Activated T-helper 1 cell treated with Interleukin-2 at 50 U/mL for 16 hours (primary cell): ENCODE results near the gene CX3CR1.
"Not testable (repeated sequence)": the region's sequence is repeated elsewhere in the genome, so short reads cannot be mapped to it uniquely, and the experiment has no call there.

Experiments used
- DNase-seq: peaks from one replicate; pipeline ENCODE4 v3.0.0-alpha.2; 2020; ENCODE audit warnings: low read depth

Gene CX3CR1

DNA sequence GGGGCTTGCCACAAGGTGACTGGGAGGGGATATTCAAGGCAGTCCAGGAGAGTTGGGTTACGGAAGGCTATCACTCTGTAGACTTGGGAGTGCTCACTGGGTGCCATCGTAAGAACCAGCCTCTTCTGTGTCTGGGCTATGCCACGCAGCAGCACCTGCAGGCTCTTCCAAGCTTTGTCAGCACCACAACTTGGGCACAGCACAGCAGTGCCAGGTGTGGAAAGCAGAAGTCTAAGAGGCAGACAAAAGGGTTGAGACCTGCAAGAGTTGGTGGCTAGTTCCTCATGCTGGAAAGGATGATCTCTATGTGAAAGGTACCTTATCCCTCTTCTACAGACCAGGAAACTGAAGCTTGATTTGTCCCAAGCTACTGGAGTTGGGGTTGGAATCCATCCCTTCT is 15.8 kb downstream of the CX3CR1 start:
- DNase-seq = no peak

DNA sequence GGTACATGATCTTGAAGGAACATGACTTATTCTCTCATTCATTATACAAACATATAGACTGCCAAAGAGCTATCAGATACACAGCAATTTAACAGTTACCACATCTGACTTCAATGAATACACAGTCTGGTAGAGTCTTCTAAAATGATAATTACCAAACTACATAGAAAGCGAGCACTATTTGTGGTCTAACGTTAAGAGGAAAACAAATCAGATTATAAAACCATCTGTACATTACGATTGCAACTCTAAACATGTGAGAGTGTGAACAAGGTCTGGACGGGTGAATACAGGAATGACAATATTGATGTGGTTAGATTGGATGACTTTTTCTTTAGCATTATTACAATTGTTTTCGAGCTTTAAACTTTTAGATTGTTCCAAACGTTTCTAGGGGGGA is 16.3 kb downstream of the CX3CR1 start:
- no peak for DNase-seq

DNA sequence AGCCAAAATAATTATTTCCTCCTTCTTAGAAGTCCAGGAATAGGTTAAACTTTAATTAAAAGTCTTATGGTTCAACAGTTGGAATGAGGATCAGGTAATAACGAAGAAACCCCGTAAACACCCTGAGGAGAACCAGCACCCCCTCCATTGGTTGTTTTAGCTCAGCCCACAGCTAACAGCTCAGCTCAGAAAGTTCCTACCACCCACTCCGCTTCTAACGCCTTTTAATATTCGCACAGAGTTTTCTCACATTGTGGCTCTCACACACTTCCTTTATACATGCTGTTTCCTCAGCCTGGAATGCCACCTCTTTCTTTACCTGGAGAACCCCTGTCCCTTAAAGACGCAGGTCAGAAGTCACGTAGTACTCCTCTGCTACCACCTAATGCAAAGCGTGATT is 17.0 kb downstream of the CX3CR1 start:
- no peak for DNase-seq

DNA sequence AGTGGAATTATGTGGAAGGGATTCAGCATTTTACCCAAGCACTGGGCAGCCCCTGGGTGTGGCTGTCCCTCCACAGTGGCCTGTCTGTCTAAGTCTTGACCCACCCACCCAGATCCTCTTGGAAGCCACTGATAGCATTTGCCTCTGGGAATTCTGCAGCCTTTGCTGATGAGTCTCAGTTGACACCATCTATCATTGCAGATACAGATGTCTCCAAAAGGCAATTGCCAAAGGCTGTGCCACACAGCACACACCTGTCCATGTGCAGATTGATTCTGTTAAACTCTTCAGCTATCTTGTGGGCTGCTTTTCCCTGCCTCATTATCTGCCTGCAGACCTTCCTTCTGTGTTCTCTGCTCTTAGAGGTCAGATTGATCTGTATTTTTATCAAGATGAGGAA is 18.1 kb downstream of the CX3CR1 start:
- no peak for DNase-seq

DNA sequence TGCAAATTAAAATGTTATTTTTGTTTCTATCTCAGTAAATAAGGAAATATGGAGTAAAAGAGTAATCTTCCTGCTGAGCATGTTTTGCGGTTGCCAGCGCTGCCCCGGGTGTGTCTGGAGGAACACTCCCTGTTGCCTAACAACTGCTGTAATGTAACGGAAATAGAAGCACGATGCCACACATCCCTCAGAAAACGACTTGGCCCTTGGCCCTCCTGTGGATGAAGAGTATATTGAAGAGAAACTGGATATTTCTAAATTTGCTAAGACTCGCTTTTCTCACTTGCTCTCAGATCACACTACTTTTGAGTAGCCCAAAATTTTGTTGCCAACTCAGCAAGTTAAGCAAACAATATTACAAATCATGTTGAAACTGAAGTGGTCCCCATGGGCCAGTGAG is 18.9 kb downstream of the CX3CR1 start:
- peak; percentile 17 for DNase-seq

DNA sequence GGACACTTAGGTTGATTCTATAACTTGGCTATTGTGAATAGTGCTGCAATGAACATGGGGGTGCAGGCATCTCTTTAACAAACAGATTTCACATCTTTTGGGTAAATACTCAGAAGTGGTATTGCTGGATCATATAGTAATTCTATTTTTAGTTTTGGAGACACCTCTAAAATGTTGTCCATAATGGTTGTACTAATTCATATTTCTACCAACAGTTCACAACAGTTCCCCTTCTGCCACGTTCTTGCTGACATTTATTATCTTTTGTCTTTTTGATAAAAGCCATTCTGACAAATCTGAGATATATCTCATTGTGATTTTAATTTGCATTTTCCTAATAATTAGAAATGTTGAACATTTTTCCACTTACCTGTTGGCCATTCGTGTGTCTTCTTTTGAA is 19.5 kb downstream of the CX3CR1 start:
- no peak for DNase-seq

DNA sequence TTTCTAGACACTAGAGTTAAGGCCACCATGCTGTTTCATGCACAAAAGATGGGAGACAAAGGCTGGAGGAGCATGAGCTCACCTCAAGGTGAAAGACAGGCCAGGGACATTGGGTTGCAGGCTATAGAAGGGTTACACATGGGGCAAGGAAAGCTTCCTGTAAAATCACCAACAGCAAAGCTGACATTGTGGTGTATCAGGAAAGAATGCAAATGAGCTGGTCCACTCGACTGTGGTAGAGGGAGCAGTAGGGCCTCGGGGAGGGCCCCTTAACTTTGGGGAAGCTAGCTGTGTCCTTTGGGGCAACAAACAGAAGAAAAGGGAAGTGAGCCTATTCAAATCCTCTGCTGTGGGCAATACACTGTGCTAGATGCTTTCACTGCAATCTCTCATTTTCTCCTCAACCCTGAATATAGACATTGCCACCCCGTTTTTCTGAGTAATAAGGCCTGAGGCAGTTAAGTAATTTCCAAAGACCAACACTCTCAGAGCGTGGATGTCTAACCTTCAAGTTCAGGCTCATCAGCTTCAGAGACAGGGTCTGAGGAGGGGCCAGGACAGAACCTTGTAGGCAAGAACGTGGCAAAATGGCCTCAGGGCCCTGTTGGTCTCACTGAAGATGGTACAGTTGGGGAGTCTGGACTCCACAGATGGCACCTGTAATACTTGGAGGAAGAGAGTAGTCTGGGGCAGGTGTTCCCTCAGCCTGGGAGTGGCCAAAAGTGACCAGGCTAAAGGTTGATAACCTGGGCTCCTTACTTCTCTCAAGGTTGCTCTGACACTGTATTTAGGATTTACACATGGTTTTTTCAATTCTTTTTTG is 24.1 kb downstream of the CX3CR1 start:
- no peak for DNase-seq

DNA sequence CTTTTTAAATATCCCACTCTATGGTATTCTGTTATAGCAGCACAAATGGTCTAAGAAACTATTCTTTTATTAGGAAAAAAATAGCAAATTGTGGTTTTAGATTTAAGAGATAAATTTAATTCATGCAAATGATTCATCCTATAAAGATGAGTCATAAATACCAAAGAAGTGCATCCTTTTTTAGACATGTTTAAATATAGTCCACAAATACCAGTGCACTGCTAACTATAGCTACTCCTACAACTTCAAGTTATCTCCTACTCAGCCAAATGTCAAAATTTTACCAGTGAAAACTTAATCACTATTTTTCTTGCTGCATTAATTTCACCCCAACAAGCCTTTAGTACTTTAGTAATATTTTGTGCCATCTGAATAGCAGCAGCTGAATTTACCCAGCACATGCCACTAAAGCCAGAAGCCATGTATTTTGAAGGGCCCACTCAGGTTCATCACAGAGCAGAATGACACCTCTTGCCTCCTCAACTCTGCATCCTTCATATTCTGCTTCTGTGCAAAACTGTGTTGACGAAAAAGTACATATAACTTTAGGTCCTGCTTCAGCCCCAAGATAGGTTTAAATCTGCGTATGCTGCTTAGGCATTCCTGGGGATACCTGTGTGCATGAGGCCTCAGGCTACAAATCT is 24.9 kb downstream of the CX3CR1 start:
- no peak for DNase-seq

DNA sequence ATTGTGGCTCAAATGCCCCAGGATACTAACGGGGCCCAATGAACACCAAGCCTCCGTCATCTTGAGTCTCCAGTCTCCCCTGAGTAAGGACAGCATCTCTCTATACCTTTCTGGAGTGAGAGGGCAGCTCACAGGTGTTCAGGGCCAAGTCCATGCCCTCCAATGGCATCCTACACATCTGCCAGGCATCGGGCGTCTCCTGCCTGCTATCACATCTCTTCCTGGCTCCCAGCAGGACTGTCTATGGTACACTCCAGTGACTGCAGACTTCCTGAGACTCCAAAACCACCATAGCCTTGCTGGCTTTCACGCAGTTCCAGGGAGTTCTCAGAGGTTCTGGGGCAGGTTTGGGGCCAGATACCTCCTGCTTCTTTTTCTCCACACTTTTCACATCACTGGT is 28.3 kb downstream of the CX3CR1 start:
- no peak for DNase-seq

DNA sequence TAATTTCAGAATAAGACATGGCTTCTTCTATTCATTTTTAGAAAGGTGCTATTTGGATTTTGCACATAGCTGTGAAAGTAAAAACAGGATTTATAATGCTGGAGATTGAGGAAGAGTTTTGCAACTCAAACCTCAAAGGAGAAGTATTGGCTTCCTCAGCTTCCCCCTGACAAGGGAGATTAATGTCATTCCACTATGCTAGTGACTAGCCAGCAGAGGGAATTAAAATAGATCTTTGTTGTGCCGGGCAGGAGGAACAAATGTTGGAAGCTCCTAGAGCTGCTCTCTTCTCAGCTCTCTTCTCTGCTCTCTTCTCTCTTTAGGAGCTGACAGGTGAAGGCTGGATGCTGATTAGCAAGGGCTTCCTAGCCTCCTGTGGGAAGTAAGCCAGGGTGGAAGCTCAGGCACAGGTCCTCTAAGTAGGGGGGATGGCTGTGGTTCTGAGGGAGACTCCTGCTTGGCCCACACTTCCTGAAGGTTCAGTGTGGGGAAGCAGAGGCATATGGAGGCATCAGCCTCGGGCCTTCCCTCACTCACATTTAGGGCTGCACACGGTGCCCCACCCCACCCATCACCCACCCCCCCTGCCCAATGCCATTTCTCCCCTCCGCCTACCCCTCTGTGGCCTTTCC is 29.6 kb downstream of the CX3CR1 start:
- no peak for DNase-seq

DNA sequence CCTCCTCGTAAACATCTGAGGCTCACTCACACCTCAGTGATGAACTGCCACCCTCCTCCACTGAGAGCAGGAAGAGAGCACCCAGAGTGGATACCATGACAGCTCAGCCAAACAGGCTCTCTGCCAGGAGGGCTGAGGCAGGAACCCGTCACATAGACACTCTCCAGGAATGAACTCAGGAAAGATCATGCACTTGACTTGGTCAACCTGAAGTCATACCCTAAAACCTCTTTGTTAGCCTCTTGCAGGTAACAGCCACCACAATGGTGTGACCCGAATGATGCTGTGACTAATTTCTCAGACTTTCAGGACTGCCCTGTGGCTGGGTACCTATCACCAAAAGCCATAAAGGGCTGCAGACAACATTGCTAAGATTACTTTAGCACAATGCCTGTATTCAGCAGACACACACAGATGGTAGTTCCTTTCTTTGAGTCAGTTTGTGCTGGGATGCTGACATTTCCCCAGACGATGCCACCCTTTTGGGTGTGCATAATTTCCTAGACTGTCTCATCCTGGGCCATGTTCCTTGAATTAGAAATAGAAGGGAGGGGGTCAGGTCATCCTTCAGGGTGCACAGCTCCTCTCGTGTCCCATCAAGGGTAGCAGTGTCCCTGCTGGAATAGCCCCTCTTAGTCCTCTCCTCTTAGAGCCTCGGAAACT is 30.3 kb downstream of the CX3CR1 start:
- DNase-seq = no peak

DNA sequence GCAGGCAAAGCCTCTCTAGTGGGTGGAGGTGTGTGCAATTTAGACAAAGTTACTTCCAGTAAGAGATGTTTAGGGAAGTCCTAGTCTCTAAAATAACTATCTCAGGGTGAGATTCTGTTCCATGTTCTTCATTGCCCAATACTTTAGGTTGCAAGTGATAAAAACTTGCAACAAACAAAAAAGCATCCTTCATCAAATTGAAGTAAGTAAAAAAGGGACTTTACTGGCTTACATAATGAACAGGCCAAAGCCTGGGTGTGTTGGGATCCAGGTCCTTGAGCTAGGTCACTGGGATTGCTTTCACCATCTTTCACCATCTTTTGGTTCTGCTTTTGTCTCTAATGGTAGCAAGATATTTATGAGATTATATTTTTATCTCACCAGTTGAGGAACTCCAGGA is 38.3 kb downstream of the CX3CR1 start:
- DNase-seq = no peak

DNA sequence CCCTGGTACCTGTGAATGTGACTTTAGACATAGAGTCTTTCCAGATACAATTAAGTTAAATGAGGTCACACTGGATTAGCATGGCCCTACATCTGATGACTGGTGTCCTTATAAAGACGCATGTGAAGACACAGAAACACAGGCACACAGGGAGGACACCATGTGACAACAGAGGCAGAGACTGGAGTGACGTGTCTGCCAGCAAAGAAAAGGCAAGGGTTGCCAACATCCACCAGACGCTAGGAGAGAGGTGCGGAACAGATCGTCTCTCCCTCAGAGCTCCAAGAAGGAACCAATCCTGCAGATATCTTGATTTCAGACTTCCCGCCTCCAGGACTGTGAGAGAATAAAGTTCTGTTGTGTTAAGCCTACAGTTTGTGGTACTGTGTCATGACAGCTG is 42.8 kb downstream of the CX3CR1 start:
- DNase-seq = no peak

DNA sequence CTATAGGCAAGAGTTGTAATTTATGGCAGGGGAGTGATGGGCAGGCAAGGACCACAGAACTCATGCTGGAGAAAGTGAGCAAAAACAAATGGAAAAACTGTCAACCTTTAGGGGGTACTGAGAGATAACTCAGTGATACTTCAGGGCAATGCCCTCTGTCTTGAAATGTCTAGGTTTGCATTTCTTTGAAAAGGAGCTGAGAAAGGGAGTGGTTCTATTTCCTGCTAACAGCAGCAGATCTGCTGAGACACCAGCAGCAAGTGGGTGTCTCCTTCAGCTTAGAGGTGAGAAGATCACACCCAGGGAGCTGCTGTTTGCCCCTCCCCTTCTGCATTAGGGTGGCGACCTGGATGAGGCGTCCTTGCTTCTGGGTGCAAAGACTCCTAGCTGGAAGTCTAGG is 45.2 kb downstream of the CX3CR1 start:
- DNase-seq = no peak

DNA sequence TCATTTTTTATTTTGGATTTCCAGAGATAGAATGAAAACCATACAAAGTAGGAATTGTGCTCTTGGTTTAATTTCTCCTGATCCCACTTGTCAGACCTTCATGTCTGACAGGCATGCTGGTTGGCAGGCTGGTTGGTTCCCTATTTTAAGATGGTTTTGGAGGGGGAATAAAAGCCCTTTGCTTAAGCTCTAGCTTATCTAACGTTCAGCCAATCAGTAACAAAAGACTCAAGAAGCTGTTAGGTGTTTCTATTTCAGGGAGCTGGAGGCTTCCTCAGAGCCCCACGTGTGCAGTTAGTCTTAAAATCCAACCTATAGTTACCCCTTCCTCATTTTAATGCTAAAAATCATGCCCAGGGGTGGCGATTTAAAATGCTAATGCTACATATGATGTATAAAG is 47.0 kb downstream of the CX3CR1 start:
- no peak for DNase-seq

DNA sequence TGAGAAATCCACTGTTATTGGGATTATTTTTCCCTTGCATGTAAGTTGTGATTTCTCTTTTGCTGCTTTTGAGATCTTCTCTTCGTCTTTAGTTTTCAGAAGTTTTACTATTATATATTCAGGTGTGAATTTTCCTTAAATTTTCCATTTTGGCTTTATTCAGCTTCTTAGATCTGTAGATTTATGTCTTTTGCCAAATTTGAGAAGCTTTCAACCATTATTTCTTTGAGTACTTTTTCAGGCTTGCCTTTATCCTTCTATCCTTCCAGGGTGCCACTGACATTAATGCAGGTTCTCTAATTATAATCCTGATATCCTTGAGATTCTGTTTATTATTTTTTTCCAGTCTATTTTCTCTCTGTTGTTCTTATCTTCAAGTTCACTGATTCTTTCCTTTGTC is 49.4 kb downstream of the CX3CR1 start:
- no peak for DNase-seq

DNA sequence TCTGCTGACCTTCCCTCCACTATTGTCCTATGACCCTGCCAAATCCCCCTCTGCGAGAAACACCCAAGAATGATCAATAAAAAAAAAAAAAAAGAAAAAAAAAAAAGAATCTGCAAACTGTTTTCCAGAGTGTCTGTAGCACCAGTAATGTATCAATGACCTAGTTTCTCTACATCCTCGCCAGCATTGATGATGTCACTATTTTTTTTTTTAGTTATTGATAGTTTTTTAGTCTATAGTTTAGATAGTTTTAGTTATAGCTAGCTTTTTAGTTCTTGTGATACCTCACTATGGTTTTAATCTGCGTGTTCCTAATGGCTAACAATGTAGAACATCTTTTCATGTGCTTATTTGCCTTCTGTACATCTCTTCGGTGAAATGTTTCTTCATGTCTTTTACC is 51.3 kb downstream of the CX3CR1 start:
- no peak for DNase-seq

DNA sequence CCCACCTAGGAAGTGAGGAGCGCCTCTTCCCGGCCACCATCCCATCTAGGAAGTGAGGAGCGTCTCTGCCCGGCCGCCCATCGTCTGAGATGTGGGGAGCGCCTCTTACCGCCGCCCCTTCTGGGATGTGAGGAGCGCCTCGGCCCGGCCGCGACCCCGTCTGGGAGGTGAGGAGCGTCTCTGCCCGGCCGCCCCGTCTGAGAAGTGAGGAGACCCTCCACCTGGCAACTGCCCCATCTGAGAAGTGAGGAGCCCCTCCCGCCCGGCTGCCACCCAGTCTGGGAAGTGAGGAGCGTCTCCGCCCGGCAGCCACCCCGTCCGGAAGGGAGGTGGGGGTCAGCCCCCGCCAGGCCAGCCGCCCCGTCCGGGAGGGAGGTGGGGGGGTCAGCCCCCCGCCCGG is 52.2 kb downstream of the CX3CR1 start:
- DNase-seq = not testable (repeated sequence)

DNA sequence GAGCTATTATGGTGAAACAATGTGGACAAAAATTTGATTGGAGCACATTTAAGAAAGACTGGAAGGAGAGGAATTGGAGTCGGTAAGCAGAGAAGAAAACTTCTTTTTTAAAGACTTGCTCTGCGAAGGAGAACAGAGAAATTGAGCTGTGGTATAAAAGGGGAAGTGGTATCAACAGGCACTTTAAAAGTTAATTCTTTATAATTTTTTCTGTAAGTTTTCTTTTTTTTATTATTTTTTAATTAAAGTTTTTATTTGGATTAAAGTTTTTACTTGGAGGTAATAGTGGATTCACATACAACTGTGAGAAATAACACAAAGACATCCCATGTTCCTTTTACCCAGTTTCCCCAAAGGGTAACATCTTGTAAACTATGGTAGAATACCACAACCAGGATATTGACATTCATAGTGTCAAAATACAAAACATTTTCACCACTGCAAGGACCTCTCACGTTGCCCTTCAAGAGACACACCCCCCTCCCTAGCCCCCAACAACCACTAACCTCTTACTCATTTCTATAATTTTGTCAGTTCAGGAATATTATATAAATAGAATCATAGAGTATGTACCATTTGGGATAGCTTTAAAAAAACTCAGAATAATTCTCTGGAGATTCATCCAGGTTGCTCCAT is 53.6 kb downstream of the CX3CR1 start:
- no peak for DNase-seq

DNA sequence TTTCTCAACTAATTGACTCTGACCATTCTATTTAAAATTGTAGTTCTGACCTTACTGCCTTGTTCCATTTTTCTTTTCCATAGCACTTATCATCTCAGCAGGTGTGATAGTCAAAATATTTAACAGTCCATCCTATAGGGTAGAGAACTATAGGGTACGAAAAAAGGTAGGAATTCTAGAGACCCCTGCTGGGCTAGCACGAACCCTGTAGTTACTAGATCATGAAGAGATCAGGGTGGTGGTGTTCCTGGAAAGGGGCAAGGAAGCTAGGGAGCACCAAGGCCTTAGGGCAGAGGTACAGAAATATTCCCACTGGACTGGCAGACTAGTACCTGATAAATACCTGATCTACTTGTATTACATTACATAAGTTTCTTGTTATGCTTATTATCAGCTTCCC is 55.5 kb downstream of the CX3CR1 start:
- DNase-seq = no peak

DNA sequence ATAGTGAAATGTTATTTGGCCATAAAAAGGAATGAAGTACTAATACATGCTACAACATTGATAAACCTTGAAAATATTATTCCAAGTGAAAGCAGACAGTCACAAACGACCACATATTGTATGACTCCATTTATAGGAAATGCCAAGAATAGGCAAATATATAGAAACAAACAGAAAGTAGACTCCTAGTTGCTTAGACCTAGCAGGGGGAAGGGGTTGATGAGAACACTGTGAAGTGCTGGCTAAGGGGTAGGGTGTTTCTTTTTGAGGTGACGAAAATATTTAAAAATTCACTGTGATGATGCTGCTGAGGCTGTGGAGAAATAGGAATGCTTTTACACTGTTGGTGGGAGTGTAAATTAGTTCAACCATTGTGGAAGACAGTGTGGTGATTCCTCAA is 56.9 kb downstream of the CX3CR1 start:
- no peak for DNase-seq

DNA sequence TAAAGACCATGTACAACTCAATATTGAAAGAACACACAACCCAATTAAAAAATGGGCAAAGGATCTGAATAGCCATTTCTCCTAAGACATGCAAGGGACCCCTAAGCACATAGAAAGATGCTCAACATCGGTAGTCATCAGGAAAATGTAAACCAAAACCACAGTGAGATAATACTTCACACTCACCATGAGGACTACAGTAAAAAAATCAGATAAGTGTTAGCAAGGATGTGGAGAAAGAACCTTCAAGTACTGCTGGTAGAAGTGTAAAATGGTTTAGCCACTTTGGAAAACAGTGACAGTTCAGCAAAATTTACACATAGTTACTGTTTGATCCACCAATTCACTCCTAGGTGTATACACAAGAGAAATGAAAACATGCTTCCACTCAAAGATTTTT is 57.4 kb downstream of the CX3CR1 start:
- no peak for DNase-seq
